ENCODE measurements around the gene TMEM9B. TPM values are rescaled to one million over a fixed set of nuclear protein-coding genes. Genes with fewer than 3 reads are reported as not detected.

The TMEM9B gene
- polyA plus RNA-seq, 1 of the 3 experiments (the other 2 are of a cell fraction): 21.8 TPM

DNA sequence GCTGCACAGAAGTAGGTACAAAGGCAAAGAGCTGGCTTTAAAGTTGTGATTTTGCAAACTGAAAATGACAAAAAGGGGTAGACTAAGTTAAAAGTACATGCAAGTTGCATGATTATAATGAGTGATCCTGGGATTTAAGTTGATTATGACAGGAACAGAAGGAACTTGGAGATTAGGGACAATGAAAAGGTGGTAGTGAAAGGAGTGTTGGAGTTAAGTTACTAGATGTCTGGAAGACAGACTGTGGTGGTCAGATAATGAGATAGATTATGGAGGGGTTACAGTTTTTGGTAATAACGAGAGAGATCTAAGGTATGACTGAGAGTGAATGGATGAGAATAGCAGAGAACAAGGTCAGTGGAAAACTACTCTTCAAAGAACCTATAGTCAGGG lies 7.7 kb upstream of the TMEM9B start:
- H3K27ac ChIP-seq (ENCODE audit: low read depth in 2 of 2, low read length in 1 of 2): no peak overlapping the region
- H3K9me3 ChIP-seq: no peaks in the 10 kb centered on the region
- no peaks in the 10 kb centered on the region for H3K79me2 ChIP-seq (ENCODE audit: insufficient read depth)
- ChIA-PET CTCF (interaction anchor here (1.5 to 2.1 kb wide), 2 partner anchors 43 to 166 kb away, joined by 4 to 8 read pairs; no protein-coding TSS in a partner anchor), POLR2A (no interaction called here)
- no peaks in the 10 kb centered on the region for H3K9me2 ChIP-seq
- H3K9ac ChIP-seq: no peak overlapping the region
- no peaks in the 10 kb centered on the region for H4K20me1 ChIP-seq (ENCODE audit: insufficient read depth)
- TF ChIP-seq ZBTB33 (IDR thresholded peaks at IDR 0.05; ENCODE audit: borderline replicate concordance, low read depth) (no peak), EZH2phosphoT487 (IDR thresholded peaks at IDR 0.05; ENCODE audit: borderline replicate concordance, low read depth) (no peak), GATA2 (CRISPR knock-in tag; IDR thresholded peaks at IDR 0.05) (no peak), PBX3 (IDR thresholded peaks at IDR 0.05) (no peak), FOSL2 (IDR thresholded peaks at IDR 0.05; ENCODE audit: borderline replicate concordance, low read depth) (no peak)
- H3K4me3 ChIP-seq (ENCODE audit: low read depth in 2 of 2, low read length in 1 of 2): no peak overlapping the region
- H3F3A ChIP-seq (replicated peaks; ENCODE audit: insufficient read depth): no peaks in the 10 kb centered on the region
- peaks cover 3 to 11% of the 10 kb centered on the region in 2 experiments for H3K36me3 ChIP-seq (replicated peaks in 1 of 2; ENCODE audit: control insufficient read depth in 1 of 2, insufficient read depth in 2 of 2, low read length in 1 of 2)
- H2AFZ ChIP-seq (ENCODE audit: low read depth): no peak overlapping the region
- no peak overlapping the region for H3K4me2 ChIP-seq
- H3K27me3 ChIP-seq (ENCODE audit: insufficient read depth): no peaks in the 10 kb centered on the region
- no peak for DNase-seq
- WGBS (ENCODE audit: low lambda C conversion rate): 88% methylated on average over 1 of the region's 1 CpG
- no peaks in the 10 kb centered on the region for H3K4me1 ChIP-seq (ENCODE audit: control insufficient read depth in 1 of 2, insufficient read depth in 2 of 2, low read depth in 1 of 2, low read length in 1 of 2)

DNA sequence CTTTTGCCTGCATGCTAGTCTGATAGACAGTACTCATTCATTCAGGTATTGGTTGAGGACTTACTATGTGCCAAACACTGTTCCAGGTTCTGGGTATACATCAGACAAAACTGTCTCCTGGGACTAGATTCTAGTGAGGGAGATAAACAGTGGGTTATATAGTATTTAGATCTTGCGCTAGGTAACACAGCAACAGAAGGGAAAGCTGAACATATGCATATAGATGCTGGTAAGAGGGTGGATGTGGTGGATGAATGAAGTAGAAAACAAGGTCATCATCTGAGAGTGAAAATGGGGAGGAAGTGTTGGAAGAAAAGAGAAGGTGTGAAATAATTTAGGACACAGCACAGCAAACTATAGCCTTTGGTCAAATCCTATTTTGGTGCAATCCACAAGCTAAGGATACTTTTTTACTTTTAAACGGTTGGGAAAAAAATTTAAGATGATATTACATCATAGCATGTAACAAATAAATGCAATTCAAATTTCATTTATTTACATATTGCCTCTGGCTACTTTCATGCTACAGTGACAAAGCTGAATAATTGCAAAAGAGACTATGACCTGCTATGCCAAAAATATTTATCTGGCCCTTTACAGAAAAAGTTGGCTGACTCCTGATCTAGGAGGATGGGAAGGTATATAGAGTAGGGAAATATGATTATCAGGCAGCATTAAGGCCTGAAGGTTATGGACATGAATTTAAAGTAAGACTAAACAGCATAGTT lies 7.1 kb upstream of the TMEM9B start:
- 76% methylated on average over 2 of the region's 2 CpGs for WGBS (ENCODE audit: low lambda C conversion rate)
- ChIA-PET CTCF (interaction anchor here (1.0 to 2.1 kb wide), 4 partner anchors 12 to 167 kb away, joined by 3 to 8 read pairs (median 4); no protein-coding TSS in a partner anchor), POLR2A (no interaction called here)

More for the DNA sequence above, 7.1 kb upstream of the TMEM9B start:
- no peak overlapping the region for H3K4me2 ChIP-seq
- no peaks in the 10 kb centered on the region for H3K9me3 ChIP-seq
- H3K4me1 ChIP-seq (ENCODE audit: control insufficient read depth in 1 of 2, insufficient read depth in 2 of 2, low read depth in 1 of 2, low read length in 1 of 2): no peaks in the 10 kb centered on the region
- TF ChIP-seq EP300 (IDR thresholded peaks at IDR 0.05; ENCODE audit: borderline replicate concordance in 1 of 2, low read depth in 1 of 2, low read length in 1 of 2): no peak
- no peak for TF ChIP-seq RXRA (IDR thresholded peaks at IDR 0.05; ENCODE audit: borderline replicate concordance, low read depth)
- no peak for TF ChIP-seq REST (IDR thresholded peaks at IDR 0.05; ENCODE audit: low read depth, low read length)
- TF ChIP-seq TCF12 (IDR thresholded peaks at IDR 0.05): no peak
- no peak for TF ChIP-seq FOXJ3 (CRISPR knock-in tag; IDR thresholded peaks at IDR 0.05)
- TF ChIP-seq TEAD4 (IDR thresholded peaks at IDR 0.05; ENCODE audit: borderline replicate concordance, insufficient read depth): no peak
- no peak for TF ChIP-seq RAD21 (IDR thresholded peaks at IDR 0.05; ENCODE audit: low read length)
- H2AFZ ChIP-seq (ENCODE audit: low read depth): no peak overlapping the region
- H3K27ac ChIP-seq (ENCODE audit: low read depth in 2 of 2, low read length in 1 of 2): no peak overlapping the region
- no peaks in the 10 kb centered on the region for H3K27me3 ChIP-seq (ENCODE audit: insufficient read depth)
- DNase-seq: no peak
- H3K9ac ChIP-seq: no peak overlapping the region
- H4K20me1 ChIP-seq (ENCODE audit: insufficient read depth): no peaks in the 10 kb centered on the region
- no peaks in the 10 kb centered on the region for H3K79me2 ChIP-seq (ENCODE audit: insufficient read depth)
- no peaks in the 10 kb centered on the region for H3F3A ChIP-seq (replicated peaks; ENCODE audit: insufficient read depth)
- H3K9me2 ChIP-seq: no peaks in the 10 kb centered on the region
- H3K36me3 ChIP-seq (replicated peaks in 1 of 2; ENCODE audit: control insufficient read depth in 1 of 2, insufficient read depth in 2 of 2, low read length in 1 of 2): peaks cover 3 to 11% of the 10 kb centered on the region in 2 experiments
- H3K4me3 ChIP-seq (ENCODE audit: low read depth in 2 of 2, low read length in 1 of 2): no peak overlapping the region
